Muscle of arm (tissue), 12 donors: ENCODE data around the gene VPS37B. TPM values are rescaled to one million over a fixed set of nuclear protein-coding genes. Genes with fewer than 3 reads are reported as not detected.
"Not testable (repeated sequence)": the region's sequence is repeated elsewhere in the genome, so short reads cannot be mapped to it uniquely, and the experiment has no call there.

ENCODE experiments used
- DNase-seq: peaks from one replicate; pipeline ENCODE4 v3.0.0-alpha.2; 2013
- polyA plus RNA-seq, 12 donors: library from polyadenylated mRNA; unstranded; fragments of 120-200 nt; gene quantifications; one replicate each; pipeline ENCODE4 v1.2.1, GENCODE V29; 2013; ENCODE audit not compliant: insufficient read length in 12 of 12

Gene VPS37B
- polyA plus RNA-seq, 12 donors, result 19.7 to 69.1 (median 22.3) TPM; not detected in 1

DNA sequence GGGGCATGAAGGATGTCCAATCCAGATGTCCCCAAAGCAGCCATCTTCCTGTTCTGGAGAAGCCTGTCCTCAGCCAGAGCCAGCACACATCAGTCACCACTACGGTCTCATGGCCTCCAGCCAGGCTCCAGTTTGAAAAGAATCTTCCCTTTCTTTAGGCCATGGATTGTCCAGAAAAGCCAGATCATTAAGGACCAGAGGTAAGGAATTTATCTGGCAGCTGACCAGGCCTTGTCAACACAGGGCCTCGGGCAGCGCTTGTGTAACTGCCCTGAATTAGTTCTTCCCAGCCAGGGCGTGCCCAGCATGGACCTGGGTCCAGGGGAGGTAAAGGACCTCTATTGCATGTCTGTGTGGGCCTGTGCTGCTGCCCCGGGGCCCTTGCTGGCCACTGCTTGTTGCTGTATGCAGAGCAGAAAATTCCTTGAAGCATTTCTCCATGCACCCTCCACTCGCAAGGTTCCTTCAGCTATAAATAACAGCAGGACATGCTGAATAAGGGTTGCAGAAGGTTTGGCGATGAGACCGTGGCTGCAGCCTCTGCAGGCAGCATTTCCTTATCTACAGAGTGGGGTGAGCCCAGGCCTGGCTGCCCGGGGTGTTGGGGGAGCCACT lies 21.7 kb upstream of the VPS37B start:
- DNase-seq, result no peak

DNA sequence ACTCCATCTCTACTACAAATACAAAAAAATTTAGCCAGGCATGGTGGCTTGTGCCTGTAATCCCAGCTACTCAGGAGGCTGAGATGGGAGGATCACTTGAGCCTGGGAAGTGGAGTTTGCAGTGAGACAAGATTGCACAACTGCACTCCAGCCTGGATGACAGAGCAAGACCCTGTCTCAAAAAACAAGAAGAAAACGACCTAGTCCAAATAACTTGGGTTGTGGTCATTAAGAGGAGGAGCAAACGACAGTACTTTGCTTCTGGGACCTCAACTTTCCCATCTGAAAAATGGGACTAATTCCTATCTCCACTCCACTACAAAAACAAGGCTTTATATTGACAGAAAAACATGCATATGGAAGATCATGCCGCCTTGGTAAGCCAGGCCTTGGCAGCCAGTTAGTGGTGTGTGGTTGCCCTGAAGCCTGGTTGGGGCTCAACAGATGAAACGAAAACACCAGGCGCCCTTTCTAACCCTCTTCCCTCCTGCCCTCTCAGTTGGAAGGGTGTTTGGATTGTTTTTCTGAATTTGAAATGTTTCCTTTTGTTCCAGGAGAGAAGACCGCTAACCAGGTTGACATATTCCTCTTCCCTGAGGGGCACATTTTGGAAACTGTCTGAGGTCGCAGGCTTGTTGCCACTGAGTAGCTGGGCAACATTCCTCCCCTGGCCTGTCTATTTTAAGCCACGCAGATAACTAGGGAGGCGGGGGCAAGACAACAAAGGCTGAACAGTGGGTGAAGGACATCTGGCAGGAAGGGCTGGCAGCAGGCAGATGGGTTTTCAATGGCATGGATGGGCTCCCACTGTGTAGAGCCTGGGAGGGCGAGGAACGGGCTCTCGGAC lies 13.7 kb upstream of the VPS37B start:
- DNase-seq, result no peak

DNA sequence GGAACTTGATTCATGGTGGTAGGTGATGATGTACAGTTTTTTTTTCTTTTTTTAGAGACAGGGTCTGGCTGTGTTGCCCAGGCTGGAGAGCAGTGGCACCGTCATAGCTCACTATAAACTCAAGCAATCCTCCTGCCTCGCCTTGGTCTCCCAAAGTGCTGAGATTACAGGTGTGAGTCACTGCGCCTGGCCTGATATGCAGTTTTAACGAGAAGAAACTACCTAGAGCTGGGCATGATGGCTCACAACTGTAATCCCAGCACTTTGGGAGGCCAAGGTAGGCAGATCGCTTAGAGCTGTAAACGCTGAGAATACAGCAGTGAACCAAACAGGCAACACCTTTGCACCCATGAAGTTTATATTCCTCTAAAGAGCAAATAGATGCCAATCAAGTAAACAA lies 13.0 kb upstream of the VPS37B start:
- DNase-seq, result no peak

DNA sequence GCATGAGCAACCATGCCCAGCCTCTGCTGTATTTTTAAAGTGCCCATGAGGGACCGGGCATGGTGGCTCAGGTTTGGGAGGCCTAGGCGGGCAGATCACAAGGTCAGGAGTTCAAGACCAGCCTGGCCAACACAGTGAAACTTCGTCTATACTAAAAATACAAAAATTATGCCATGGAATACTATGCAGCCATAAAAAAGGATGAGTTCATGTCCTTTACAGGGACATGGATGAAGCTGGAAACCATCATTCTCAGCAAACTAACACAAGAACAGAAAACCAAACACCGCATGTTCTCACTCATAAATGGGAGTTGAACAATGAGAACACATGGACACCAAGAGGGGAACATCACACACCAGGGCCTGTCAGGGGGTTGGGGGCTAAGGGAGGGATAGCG lies 9.3 kb upstream of the VPS37B start:
- not testable (repeated sequence) for DNase-seq

DNA sequence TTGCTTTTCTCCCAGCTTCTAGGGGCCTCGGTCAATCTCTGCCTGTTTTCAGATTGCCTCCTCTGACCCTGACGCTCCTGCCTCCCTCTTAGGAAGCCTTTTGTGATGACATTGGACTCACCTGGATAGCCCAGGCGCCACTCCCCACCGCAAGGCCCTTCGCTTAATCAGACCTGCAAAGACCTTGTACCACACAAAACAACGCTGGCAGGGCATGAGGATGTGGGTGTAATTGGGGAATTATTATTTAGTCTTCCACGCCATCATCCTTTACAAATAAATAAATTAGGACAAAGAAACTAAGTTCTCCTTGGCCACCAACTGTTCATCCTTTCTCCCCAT lies 7.7 kb upstream of the VPS37B start:
- DNase-seq, result no peak

DNA sequence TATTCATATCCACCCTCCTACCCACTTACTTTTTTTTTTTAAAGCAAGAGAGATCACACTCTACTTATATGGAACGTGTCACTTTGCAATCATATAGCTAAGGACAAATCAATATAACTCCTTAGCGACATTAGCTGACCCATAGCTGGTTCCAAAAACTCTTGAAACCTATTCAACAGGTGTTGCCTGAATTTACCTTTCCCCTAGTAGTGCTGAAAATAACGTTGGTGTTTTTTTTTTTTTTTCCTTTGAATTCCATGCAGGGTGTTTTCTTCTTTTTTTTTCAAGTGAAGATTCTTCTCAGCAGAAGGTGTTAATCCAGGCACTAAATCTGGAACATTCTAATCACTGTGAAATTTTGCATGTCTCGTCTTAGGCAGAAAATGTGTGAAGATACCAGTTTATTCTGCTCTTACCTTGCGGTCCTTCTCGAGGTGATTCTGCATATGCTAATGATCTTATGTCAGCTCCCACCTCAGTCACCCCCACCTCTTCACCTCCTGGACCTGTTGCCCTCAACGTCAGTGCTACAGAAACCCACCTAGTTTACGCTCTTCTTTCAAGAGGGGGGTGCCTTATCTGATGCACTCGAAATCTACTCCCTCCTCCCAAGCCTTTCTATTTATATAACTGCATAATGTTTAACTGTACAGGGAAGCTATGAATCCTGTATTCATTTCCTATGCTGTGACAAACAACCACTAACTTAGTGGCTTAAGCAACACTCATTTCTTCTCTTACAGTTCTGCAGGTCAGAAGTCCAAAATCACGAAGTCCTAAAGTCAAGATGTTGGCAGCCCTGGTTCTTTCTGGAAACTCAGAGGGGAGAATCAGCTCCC lies 7.1 kb upstream of the VPS37B start:
- no peak for DNase-seq

DNA sequence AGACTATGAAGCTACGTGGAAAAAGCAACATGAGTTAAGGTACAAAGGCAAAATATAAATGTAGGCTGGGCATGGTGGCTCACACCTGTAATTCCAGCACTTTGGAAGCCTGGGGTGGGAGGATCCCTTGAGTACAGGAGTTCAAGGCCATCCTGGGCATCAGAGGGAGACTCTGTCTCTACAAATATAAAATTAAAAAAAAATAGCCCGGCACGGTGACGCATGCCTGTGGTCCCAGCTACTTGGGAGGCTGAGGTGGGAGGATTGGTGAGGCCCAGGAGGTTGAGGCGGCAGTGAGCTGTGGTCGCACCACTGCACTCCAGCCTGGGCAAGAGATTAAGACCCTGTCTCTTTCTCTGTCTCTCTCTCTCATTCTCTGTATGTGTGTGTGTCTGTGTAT lies 4.0 kb upstream of the VPS37B start:
- no peak for DNase-seq

DNA sequence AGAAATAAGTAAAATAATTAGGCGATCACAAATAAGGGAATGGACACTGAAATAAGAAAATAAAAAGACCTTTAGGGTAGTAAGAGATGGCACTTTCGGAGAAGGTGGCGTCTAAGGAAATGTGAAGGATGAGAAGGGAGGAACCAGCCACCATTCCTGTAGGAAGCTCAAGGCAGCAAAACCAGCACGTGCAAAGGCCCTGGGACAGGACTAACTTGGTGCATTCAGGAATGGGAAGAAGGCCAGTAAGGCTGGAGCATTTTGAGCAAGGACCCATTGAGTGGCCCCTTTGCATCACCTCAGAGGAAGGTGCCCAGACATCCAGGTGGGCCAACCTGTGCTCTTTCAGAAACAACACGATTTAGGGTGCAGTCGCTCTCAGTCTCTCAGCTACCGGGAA lies 738 bp upstream of the VPS37B start:
- no peak for DNase-seq

DNA sequence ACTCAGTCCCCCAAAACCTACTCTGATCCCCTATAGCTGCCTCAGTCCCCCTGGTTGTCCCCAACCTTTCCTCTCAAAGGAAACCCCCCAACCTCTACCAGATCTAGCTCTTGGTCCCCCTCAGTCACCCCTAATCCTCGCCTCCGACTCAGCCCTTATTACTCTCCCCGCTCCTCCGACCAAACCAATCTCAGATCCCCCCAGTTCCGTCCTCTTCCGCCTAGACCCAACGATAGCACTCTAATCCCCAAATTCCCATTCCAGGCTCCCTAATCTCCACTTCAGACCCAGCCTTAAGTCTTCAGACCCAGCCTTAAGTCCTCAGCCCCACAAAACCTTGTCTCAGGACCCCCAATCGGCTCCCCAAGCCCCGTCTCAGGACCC lies 612 bp downstream of the VPS37B start:
- DNase-seq, result no peak

DNA sequence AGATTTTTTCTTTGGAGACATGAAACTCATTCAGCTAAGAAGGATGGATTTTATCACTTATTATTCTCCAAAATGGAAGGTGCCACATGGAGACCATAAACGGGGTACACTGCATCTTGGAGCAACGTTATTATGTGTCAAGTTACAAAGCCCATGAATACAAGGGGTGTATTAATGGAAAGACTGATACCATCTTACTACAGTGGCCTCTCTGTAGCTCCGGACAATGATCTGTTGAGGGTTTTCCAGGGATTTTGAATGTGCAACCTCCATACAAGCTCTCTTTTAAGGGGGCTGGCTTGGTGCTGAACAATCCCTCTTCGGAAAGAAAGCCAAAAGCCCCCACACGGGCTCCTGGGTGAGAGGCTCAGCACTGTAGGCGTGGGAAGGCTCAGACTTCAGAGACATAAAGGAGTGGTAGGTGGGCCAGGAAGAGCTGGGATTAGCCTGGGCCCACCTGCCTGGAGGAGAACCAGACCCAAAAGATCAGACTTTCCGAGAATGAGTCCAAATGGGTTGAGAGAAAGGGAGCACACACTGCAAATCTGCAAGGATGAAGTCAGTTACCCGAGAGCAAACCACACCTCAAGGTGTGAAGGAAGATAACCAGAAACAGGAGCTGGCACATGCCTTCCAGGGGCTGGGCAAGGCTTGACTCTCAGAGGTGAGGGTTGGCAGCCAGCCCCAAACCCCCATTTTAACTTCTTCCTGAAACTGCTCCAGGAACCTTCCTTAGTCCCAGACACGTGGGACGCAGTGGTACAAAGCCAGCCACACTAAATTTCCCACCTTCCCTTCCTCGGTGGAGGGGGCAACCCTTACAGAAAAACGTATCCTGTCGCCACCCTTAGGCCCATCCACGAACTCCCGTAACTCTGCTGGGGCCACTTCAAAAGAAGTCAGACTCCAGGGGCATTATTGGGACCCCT lies 1.5 kb downstream of the VPS37B start:
- DNase-seq, result no peak

DNA sequence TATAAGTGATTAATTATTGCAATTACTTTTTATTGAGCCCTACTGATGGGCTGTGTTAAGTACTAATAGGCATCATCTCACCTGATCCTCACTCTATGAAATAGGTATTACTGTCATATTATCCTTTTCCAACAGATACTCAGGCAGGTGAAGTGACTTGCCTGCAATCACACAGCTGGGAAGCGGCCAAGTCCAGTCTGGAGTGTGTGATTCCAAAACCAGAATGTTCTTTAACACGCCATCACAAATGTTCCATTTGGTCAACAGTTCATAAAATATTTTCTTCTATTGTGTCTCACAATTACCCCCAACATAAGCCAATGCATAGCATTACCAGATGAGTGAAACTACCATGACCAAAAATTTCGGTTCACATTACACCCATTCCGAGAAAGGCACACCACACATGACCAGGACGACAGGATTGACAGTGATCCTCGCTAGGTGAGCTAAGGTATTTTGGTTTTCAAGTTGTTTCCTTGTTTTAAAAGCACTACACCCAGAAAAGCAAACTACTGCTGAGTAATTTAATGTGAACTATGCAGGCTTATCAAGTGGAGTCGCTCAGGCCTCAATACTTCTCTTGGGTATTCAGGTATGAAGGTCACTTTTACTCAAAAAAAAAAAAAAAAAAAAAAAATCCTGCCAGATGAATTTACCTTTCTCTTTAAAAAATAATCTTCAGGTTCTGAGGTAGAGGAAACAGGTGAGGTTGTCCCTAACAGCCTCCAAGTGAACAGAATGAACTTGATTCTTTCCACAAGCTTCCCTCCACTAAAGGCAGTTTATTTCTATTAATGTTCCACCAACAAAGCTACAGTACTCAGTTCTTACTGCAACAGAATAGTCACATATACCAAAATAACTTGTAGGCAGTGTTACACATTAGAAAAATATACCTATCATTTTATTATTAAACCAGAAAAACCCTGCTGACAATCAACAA lies 2.4 kb downstream of the VPS37B start:
- DNase-seq, result no peak

DNA sequence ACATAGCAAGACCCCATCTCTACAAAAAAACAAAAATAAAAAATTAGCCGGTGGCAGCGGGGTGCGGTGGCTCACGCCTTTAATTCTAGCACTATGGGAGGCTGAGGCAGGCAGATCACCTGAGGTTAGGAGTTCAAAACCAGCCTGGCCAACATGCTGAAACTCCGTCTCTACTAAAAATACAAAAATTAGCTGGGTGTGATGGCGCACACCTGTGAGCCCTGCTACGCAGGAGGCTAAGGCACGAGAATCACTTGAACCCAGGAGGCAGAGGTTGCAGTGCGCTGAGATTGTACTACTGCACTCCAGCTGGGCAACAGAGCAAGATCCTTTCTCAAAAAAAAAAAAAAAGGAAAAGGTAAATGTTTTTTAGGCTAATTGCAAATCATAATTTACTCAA lies 3.2 kb downstream of the VPS37B start:
- DNase-seq, result not testable (repeated sequence)

DNA sequence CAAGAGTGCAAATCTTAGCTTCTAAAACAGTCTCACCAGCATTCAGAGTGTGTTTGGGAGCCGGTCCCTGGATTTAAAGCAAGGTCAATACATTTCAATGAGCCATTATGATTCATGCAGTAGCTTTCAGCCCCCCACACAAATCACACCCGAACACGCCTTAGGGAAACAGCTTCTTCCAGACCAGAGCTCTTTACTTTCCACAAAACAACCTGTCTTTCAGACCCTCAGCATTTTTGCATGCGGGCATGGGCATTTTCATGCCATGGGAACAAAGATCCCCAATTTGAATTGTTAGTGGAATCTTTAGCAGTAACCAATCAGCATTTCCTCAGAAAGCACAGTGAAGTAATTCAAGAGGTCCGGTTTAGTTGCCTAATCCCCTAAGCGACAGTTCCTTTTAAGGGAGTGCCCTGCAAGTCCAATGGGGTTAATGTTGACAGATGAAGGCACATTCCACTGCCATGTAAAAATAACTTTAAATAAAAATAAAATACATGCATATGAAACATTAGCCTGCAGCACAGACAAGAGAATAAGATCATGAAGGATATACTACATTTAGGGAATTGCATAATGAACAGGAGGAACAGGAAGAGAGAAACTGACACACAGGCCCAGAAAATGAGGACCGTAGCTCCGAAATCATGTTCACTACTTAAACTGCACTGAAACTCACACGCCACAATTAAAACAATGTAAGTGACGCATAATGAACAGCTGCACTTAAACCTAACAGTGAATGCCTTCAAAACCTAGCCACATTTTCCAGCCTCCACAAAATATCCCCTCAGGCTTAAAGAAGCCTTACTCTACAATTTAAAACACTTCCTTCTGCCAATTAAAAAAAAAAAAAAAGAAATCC lies 4.0 kb downstream of the VPS37B start:
- no peak for DNase-seq

DNA sequence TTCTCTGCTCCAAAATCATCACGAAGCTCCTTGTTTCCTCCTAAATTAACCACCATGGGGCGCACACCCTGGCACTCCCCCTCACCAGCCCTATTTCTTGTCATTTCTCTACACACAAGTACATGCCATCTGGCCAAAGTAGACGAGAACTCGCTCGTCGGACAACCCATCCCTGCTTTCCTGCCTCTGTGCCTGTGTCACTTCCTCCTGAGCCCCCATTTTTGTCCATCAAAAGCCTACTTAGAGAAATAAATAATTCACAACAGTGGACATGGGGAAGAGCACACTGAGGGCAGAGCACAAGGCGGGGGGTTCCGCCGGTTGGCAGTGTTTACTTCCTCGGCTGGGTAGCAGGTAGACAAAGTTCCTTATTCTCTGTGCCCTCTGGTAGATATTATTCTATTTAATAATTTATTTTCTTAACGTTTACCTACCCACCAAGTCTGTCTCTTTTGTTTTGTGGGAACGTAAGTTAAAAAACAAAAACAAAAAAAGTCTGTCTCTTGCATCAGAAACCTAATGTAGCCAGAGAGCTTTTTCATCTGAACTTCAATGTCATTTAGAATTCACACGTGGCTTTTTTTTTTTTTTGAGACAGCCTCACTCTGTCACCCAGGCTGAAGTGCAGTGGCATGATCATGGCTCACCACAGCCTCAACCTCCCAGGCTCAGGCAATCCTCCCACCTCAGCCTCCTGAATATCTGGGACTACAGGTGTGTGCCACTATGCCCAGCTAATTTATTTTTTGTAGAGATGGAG lies 6.0 kb downstream of the VPS37B start:
- no peak for DNase-seq

DNA sequence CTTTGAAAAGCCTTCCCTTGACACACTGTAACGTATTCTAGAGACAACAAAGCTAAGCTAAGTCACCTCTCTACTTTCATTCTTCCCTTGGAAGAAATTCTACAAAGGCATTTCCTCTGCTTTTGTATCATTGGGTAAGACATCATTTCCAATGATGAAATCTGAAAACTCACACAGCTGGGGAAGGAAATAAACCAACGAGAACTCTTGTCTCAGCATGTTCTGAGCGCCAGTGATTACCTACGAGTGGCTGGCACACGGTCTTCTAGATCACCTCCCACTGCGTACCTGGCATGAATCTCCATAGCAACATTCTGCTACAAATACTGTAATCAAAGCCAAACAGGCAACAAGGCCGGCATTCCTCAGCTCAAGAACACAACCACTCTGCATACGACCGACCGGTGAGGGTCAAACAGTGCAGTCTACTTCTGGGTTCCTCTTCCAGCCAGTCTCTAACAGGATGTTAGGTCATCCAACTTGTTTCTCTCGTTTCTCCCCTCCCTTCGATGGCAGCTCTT lies 7.6 kb downstream of the VPS37B start:
- DNase-seq, result no peak

DNA sequence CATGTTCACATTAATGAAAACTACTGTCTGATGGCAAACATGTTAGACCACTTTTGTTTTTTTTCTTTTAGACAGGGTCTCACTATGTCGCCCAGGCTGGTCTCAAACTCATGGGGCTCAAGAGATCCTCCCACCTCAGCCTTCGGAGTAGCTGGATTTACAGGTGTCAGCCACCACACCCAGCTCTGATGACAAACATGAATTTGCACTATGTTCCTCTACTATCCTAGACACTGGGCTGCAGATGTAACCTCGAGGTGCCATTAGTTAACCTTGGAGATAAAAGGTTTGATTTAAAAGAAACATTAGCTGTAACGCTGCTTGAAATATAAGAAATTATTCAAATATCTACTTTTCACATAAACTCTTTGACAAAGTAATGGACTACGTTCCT lies 8.1 kb downstream of the VPS37B start:
- DNase-seq, result no peak

DNA sequence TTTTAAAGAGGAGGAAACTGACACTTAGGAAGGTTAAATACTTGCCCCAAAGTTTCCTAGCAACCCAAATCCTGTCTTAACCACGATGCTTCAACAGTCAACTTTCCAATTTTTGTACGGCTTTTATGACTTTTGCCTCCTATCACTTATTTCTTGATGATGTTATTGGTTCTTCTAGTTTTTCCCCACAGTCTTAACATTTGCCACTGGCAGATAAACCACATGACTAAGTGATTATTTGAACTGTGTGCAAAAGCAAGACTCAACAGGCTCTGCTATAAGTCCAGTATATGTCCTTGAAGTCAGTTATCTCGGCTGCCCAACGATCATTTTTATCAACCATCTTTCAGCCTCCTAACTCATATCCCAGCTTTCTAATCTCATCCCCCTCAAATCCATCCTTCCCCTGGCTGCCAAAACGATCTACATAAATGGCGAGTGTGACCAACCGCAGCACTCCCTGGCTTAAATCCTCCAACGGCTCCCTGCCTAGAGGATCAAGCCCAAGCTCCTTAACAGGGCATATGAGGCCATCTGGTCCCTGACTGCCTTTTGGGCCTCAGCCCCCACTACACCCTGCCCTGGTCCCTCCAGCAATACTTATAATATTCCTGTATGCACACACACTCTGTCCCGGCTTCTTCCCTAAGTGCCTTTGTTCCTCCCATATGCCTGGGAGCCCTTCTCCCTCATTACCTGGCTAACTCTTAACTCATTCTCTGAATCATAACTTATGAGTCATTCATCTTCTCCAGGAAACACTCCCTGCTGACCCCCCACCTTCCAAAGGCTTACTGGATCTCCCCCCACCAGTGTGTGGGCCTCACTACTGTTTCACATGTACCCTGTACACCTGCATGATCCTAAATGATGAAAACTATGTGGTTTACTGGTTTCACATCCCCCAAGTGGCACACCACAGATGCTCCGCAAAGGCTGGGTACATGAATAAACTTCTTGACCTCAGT lies 8.8 kb downstream of the VPS37B start:
- DNase-seq, result no peak
